Upper lobe of left lung (tissue), 4 donors: ENCODE measurements around the gene MEG3.

Experiments
- EP300 ChIP-seq, 4 donors: sonication (generic); formaldehyde crosslinking; IDR thresholded peaks; one replicate each; pipeline ENCODE4 v1.5.1; 2017; ENCODE audit warnings: antibody characterized with exemption in 4 of 4, control low read depth in 2 of 4
- POLR2A ChIP-seq, 4 donors: fragments of 450-650 bp; IDR thresholded peaks; one replicate each; pipeline ENCODE4 v1.5.1; 2016 to 2017; ENCODE audit warnings: antibody characterized with exemption in 4 of 4, mild to moderate bottlenecking in 2 of 4
- POLR2AphosphoS5 ChIP-seq, 2 donors: sonication (generic); formaldehyde crosslinking; IDR thresholded peaks; one replicate each; pipeline ENCODE4 v1.5.1; 2017; ENCODE audit warnings: antibody characterized with exemption in 2 of 2
- TF ChIP-seq, protein P1 (sequence below), 6 experiments: fragments of 450-650 bp in 4 of 6; fragments of 200-600 bp in 2 of 6; sonication (generic) in 2 of 6; IDR thresholded peaks; one replicate each; pipeline ENCODE4 v1.5.1; 2016 to 2019; ENCODE audit warnings: antibody characterized with exemption in 6 of 6

GRCh38 chr14:100816286-100816949 lies 9.5 kb upstream of the MEG3 start:
- TF ChIP-seq, protein P1, sequence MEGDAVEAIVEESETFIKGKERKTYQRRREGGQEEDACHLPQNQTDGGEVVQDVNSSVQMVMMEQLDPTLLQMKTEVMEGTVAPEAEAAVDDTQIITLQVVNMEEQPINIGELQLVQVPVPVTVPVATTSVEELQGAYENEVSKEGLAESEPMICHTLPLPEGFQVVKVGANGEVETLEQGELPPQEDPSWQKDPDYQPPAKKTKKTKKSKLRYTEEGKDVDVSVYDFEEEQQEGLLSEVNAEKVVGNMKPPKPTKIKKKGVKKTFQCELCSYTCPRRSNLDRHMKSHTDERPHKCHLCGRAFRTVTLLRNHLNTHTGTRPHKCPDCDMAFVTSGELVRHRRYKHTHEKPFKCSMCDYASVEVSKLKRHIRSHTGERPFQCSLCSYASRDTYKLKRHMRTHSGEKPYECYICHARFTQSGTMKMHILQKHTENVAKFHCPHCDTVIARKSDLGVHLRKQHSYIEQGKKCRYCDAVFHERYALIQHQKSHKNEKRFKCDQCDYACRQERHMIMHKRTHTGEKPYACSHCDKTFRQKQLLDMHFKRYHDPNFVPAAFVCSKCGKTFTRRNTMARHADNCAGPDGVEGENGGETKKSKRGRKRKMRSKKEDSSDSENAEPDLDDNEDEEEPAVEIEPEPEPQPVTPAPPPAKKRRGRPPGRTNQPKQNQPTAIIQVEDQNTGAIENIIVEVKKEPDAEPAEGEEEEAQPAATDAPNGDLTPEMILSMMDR (IDR thresholded peaks at IDR 0.05): no peak
- TF ChIP-seq POLR2AphosphoS5 (IDR thresholded peaks at IDR 0.05): no peak
- TF ChIP-seq EP300 (IDR thresholded peaks at IDR 0.05): no peak
- TF ChIP-seq POLR2A (IDR thresholded peaks at IDR 0.05): no peak
